Ramos (cell line): ENCODE measurements around the gene INVS.

Source experiments
- in situ Hi-C: fragments of 300-500 bp; cut with MboI; formaldehyde crosslinking; loops from one replicate; pipeline ENCODE4 v1.14.3; 2022; ENCODE audit warnings: low sequenced_read_pairs; ENCODE audit not compliant: unreplicated experiment

INVS gene

DNA sequence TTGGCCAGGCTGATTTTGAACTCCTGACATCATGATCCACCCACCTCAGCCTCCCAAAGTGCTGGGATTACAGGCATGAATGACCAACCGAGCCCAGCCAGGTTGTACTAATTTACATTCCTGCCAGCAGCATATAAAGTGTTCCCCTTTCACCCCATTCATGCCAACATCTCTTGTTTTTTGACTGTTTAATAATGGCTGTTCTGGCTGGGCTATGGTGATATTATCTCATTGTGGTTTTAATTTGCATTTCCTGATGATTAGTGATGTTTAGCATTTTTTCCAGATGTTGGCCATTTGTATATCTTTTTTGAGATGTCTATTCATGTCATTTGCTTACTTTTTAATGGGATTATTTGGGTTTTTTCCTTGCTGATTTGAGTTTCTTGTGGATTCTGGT lies 87.3 kb downstream of the INVS start:
- in situ Hi-C loops: no loop called here

DNA sequence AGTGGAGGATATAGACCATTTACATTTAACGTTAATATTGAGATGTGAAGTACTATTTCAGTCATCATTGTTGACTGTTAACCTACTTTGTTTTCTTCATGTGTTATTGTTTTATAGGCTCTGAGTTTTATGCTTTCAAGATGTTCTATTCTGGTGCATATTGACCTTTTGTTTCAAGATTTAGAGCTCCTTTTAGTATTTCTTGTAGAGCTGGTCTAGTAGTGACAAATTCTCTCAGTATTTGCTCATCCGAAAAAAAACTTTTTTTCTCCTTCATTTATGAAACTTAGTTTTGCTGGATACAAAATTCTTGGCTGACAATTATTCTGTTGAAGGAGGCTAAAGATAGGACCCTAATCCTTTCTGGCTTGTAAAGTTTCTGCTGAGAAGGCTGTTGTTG lies 91.3 kb downstream of the INVS start:
- in situ Hi-C loops: no loop called here

DNA sequence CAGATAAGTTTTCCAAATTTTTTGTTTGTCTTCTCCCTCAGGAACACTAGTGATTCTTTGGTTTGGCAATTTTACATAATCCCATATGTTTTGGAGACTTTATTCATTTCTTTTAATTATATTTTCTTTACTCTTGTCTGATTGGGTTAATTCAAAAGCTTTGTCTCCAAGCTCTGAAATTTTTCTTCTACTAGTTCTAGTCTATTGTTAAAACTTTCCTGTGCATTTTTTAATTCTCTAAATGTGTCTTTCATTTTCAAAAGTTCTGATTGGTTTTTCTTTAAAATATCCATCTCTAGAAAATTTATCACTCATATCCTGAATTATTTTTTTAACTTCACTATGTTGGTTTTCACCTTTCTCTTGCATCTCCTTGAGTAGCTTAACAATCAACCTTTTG lies 92.2 kb downstream of the INVS start:
- in situ Hi-C loops: no loop called here

DNA sequence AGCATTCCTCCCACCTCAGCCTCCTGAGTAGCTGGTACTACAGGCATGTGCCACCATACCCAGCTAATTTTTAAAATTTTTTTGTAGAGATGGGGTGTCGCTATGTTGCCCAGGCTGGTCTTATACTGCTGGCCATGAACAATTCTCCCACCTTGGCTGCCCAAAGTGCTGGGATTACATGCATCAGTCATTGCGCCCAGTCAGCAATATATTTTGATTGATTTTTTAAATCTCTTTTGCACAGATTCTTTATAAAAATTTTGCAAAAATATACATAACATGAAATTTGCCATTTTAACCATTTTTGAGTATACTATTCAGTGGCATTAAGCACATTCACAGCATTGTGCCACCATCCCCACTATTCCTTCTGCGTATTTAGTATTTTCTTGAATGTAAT lies 94.0 kb downstream of the INVS start:
- in situ Hi-C loops: no loop called here

- in situ Hi-C loops: no loop called here
These were observed 97.2 kb downstream of the INVS start for GRCh38 chr9:100196215-100196614.

GRCh38 chr9:100196828-100197227 lies 97.8 kb downstream of the INVS start:
- in situ Hi-C loops: no loop called here

GRCh38 chr9:100197553-100197952 lies 98.5 kb downstream of the INVS start:
- in situ Hi-C loops: no loop called here

GRCh38 chr9:100202806-100203205 lies 103.8 kb downstream of the INVS start:
- in situ Hi-C loops: no loop called here

- in situ Hi-C loops: no loop called here
These were observed 105.8 kb downstream of the INVS start for GRCh38 chr9:100204796-100205195.

DNA sequence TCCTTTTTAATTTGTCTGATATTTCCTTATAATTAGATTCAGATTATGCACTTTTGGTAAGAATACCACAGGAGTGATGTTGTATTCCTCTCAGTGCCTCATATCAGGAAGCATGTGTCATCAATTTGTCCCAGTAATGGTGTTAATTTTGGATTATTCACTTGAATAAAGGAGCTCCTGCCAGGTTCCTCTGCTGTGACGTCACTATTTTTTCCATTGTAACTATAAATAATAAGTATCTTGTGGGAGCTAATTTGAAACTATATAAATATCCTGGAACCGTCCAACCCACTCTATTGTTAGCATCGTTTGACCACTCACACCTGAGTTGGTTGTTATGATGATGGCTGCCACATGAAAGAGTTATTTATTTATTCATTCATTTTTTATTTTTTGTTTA lies 107.9 kb downstream of the INVS start:
- in situ Hi-C loops: no loop called here

DNA sequence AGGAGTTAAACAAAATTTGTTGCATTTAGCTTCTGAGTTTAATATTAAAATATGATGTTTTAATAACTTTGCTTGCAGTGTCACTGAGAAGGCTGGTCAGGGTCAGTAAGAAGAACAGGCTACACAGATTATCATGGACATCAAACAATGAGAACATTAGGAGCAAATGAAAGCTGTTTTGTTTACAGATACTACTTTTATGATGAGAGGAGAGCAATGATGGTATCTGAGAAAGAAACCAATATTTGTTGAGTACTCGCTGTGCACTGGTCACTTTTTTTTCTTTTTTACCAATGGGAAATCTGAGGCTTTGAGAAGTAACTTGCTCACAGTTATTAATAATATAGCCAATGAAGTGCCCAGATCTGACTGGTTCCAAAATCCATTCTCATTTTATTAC lies 109.6 kb downstream of the INVS start:
- in situ Hi-C loops: no loop called here

- in situ Hi-C loops: no loop called here
These were observed 112.4 kb downstream of the INVS start for GRCh38 chr9:100211476-100211875.

- in situ Hi-C loops: no loop called here
These were observed 114.9 kb downstream of the INVS start for GRCh38 chr9:100213730-100214477.

- in situ Hi-C loops: loop anchor here (5.0 kb wide), 1 partner anchor 184 kb away; no protein-coding TSS in a partner anchor
These were observed 117.2 kb downstream of the INVS start for GRCh38 chr9:100216178-100216787.

- in situ Hi-C loops: loop anchor here (5.0 kb wide), 1 partner anchor 185 kb away; no protein-coding TSS in a partner anchor
These were observed 118.5 kb downstream of the INVS start for GRCh38 chr9:100217536-100217935.

DNA sequence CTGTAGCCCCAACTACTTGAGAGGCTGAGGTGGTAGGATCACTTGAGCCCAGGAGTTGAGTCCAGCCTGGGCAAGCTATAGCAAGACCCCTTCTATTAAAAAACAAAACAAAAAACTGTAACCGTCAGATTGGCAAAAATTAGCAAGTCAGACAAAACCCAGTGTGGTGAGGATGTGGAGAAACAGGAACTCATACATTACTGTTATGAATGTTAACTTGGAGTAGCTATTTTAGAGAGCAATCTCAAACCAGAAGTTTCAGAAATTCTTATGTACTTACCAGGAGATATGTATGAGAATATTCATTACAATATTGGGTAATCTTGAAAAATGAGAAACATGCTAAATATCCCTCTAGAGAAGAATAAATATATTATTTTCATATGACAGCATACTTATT lies 120.3 kb downstream of the INVS start:
- in situ Hi-C loops: loop anchor here (5.0 kb wide), 1 partner anchor 187 kb away; no protein-coding TSS in a partner anchor

DNA sequence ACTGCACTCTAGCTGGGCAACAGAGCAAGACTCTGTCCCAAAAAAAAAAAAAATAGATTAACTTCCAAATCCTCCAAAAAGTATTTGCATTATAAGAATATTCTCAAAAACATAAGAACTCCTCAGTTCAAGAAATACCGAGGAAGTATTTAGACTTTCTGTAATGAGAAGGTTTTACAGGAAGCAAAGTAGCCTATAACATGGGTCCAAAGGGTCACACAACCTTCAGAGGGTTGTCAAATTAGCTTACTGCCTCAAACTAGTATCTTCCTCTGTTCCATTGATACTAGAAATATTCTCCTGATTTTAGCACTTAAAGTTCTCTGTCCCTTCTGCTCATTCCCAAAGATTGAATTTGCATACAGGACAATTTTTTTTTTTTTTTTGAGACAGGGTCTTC lies 121.9 kb downstream of the INVS start:
- in situ Hi-C loops: no loop called here

DNA sequence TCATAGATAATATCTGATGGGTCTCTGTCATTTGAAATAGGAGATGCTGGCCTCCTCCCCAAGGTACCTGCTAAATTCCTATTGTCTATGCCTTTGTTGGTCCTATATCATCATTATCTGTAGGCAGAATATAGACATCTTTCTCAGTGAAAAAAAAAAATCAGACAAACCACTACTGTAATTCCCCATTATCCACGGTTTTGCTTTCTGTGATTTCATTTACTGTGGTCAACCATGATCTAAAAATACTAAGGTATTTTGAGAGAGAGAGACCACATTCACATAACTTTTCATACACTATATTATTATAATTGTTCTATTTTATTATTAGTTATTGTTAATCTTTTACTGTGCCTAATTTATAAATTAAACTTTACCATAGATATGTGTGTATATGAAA lies 122.5 kb downstream of the INVS start:
- in situ Hi-C loops: no loop called here

- in situ Hi-C loops: no loop called here
These were observed 123.6 kb downstream of the INVS start for GRCh38 chr9:100222674-100223073.

- in situ Hi-C loops: no loop called here
These were observed 128.6 kb downstream of the INVS start for GRCh38 chr9:100227636-100228035.

GRCh38 chr9:100228352-100228869 lies 129.4 kb downstream of the INVS start:
- in situ Hi-C loops: no loop called here

GRCh38 chr9:100229136-100229535 lies 130.1 kb downstream of the INVS start:
- in situ Hi-C loops: no loop called here
